Measurements from ENCODE around the gene MAP3K8.

Gene MAP3K8

GRCh38 chr10:30438021-30438850 lies 4.3 kb downstream of the MAP3K8 start:
- no peak for DNase-seq (ENCODE audit: insufficient read length, low spot score)
- no peak for FAIRE-seq

DNA sequence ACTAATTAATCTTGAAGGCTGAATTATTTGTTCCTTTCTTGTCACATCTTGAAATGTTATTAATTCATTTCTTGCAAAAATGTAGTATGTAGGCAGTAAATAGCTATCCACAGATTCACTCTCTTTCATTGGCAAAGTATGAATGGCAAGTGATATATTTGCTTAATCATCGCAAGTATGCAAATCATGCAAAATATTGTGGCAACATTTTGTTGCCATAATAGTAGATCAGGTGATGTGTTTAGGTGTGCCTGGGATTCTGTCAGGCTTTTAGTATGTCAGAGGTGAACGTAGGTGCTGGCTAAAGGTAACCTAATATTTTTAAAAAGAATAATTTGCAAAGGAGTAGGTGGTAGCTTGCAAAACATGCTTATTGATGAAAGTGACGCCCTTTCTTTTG lies 5.9 kb downstream of the MAP3K8 start:
- FAIRE-seq (no peak), DNase-seq (ENCODE audit: insufficient read length, low spot score) (no peak)
- TF ChIP-seq TAF1 (IDR thresholded peaks at IDR 0.05; ENCODE audit: low read depth, low read length), result no peak
- peak; percentile 52; the same call in 1 of the 2 replicates for TF ChIP-seq POLR2A (IDR thresholded peaks at IDR 0.05; ENCODE audit: low read depth, low read length)

More at GRCh38 chr10:30438021-30438850, 4.3 kb downstream of the MAP3K8 start:
- TF ChIP-seq POU2F2 (IDR thresholded peaks at IDR 0.05; ENCODE audit: low read depth, low read length), result no peak
- TF ChIP-seq POLR2A (IDR thresholded peaks at IDR 0.05; ENCODE audit: low read depth, low read length), result no peak; the same call in 1 of the 2 replicates
- TF ChIP-seq POLR2AphosphoS5 (IDR thresholded peaks at IDR 0.05; ENCODE audit: low read depth, low read length), result no peak
- TF ChIP-seq PAX5 (IDR thresholded peaks at IDR 0.05; ENCODE audit: insufficient read depth, low read length, severe bottlenecking), result no peak
- no peak for TF ChIP-seq TAF1 (IDR thresholded peaks at IDR 0.05; ENCODE audit: low read depth, low read length)
- TF ChIP-seq SPI1 (IDR thresholded peaks at IDR 0.05; ENCODE audit: low read depth, low read length), result no peak

DNA sequence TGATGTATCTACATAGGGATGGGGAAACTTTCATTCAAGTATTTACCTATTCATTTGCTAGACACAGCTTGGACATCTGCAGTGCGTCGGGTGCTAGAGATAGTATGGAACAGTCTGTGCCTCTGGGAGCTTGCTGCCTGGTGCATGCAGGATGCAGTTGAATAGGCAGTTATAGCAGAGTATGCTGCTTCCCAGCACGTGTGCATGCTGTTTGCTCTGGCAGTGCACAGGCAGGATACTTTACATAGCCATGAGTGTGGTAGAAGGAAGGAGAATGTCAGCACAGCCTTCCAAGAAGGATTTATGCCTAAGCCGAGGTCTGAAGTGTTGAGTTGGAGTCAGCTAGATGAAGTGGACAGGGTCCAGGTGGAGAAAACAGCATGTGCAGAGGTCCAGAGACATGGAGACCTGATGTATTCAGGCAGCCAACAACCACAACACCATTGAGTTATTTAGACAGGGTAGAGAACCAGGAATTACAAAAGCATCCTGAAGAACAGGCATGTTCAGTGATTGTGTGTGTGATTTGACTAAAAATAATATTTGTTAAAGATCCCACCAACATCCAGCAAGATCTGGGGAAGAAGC lies 8.1 kb downstream of the MAP3K8 start:
- FAIRE-seq, result no peak
- TF ChIP-seq POLR2A (IDR thresholded peaks at IDR 0.05; ENCODE audit: low read depth, low read length), result peak; percentile 54; the same call in 1 of the 2 replicates
- TF ChIP-seq POU2F2 (IDR thresholded peaks at IDR 0.05; ENCODE audit: low read depth, low read length), result no peak; the same call in 1 of the 2 replicates
- no peak for TF ChIP-seq PAX5 (IDR thresholded peaks at IDR 0.05; ENCODE audit: insufficient read depth, low read length, severe bottlenecking)
- TF ChIP-seq SPI1 (IDR thresholded peaks at IDR 0.05; ENCODE audit: low read depth, low read length), result no peak
- TF ChIP-seq POLR2AphosphoS5 (IDR thresholded peaks at IDR 0.05; ENCODE audit: low read depth, low read length), result peak; percentile 85
- no peak for DNase-seq (ENCODE audit: insufficient read length, low spot score)

DNA sequence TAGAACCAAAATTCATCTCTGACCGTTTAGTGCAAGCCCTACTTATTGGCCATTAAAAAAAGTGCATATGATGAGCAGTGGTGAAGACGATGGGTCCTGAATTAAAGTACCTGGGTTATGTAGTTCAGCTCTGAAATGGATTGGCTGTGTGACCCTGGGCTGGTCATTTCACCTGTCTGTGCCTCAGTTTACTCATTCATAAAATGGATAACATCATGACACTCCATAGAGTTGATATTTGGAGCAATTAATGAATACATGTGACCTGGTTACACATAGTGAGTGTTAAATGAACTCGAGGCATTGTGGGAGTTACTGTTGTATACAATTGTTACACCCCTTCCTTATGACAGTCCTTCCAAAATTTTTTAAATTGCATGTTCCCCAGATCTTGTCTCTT lies 9.1 kb downstream of the MAP3K8 start:
- TF ChIP-seq POLR2AphosphoS5 (IDR thresholded peaks at IDR 0.05; ENCODE audit: low read depth, low read length) (peak; percentile 72; the same call in 1 of the 2 replicates), SPI1 (IDR thresholded peaks at IDR 0.05; ENCODE audit: low read depth, low read length) (no peak), POU2F2 (IDR thresholded peaks at IDR 0.05; ENCODE audit: low read depth, low read length) (no peak), PAX5 (IDR thresholded peaks at IDR 0.05; ENCODE audit: insufficient read depth, low read length, severe bottlenecking) (no peak), POLR2A (IDR thresholded peaks at IDR 0.05; ENCODE audit: low read depth, low read length) (peak; percentile 67), TAF1 (IDR thresholded peaks at IDR 0.05; ENCODE audit: low read depth, low read length) (no peak)
- no peak for FAIRE-seq
- no peak for DNase-seq (ENCODE audit: insufficient read length, low spot score)

DNA sequence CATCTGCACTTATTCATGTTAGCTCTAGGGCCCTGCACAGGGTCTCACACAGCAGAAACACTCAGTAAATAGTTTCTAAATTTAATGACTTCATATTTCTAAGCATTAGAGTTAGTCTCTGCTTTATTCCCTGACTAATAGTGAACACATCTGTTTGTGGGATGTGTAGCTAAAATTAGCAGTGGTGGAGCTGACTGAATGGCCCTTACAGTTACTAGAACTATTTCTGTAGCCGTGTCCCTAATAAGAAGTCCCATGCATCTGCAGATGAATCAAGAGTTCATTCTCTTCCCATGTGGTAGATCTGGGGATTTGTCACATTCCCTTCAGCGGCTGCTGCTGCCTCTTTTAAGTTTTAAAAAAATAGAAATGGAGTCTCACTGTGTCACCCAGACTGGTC lies 11.7 kb downstream of the MAP3K8 start:
- FAIRE-seq (no peak), DNase-seq (ENCODE audit: insufficient read length, low spot score) (no peak)

DNA sequence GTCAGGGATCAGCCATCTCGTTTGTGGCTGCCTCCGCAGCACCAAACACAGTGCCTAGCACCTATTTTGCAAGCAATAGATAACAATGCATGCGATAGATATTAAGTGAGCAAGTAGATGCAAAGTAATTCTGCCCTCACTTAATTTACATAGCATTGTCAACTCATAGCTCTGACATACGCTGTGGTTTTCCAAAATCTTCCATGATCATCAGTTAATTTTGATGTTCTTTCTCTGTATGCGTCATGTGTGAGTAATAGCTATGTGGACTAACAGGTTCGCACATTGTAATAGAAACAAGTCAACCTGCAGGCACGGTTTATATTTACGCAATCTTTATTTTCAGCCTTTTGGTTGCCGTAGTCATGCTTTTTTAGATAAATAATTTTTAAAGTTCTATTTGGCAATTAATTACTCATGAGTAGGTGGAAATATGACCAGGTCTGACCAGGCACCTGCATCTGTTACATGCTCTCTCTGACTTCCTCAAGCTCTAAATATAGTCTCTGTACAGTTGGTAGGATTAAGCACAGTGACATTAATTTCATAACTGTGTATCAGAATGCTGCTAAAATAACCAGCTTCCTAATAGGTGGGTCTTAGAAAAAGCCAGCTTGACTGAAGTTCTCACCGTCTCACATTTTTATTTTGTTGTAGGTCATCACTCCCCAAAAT lies 13.3 kb downstream of the MAP3K8 start:
- FAIRE-seq (peak; percentile 13), DNase-seq (ENCODE audit: insufficient read length, low spot score) (no peak)
- no peak for TF ChIP-seq PAX5 (IDR thresholded peaks at IDR 0.05; ENCODE audit: insufficient read depth, low read length, severe bottlenecking)
- no peak for TF ChIP-seq SPI1 (IDR thresholded peaks at IDR 0.05; ENCODE audit: low read depth, low read length)
- TF ChIP-seq POLR2A (IDR thresholded peaks at IDR 0.05; ENCODE audit: low read depth, low read length), result no peak
- no peak for TF ChIP-seq TAF1 (IDR thresholded peaks at IDR 0.05; ENCODE audit: low read depth, low read length)
- TF ChIP-seq POU2F2 (IDR thresholded peaks at IDR 0.05; ENCODE audit: low read depth, low read length), result no peak
- TF ChIP-seq POLR2AphosphoS5 (IDR thresholded peaks at IDR 0.05; ENCODE audit: low read depth, low read length), result no peak

More for the DNA sequence above, 11.7 kb downstream of the MAP3K8 start:
- no peak for TF ChIP-seq POU2F2 (IDR thresholded peaks at IDR 0.05; ENCODE audit: low read depth, low read length)
- TF ChIP-seq POLR2A (IDR thresholded peaks at IDR 0.05; ENCODE audit: low read depth, low read length), result 0 out of 2 replicates have a peak, but pooled peaks have one; percentile 16

GRCh38 chr10:30448092-30448491 lies 14.1 kb downstream of the MAP3K8 start:
- FAIRE-seq, result no peak
- DNase-seq (ENCODE audit: insufficient read length, low spot score), result no peak

GRCh38 chr10:30453764-30454527 lies 20.0 kb downstream of the MAP3K8 start:
- DNase-seq (ENCODE audit: insufficient read length, low spot score) (no peak), FAIRE-seq (no peak)
- no peak for TF ChIP-seq TAF1 (IDR thresholded peaks at IDR 0.05; ENCODE audit: low read depth, low read length)
- no peak for TF ChIP-seq POLR2AphosphoS5 (IDR thresholded peaks at IDR 0.05; ENCODE audit: low read depth, low read length)
- TF ChIP-seq POU2F2 (IDR thresholded peaks at IDR 0.05; ENCODE audit: low read depth, low read length), result no peak
- no peak for TF ChIP-seq SPI1 (IDR thresholded peaks at IDR 0.05; ENCODE audit: low read depth, low read length)
- no peak for TF ChIP-seq POLR2A (IDR thresholded peaks at IDR 0.05; ENCODE audit: low read depth, low read length)
- TF ChIP-seq PAX5 (IDR thresholded peaks at IDR 0.05; ENCODE audit: insufficient read depth, low read length, severe bottlenecking), result no peak

More at GRCh38 chr10:30448092-30448491, 14.1 kb downstream of the MAP3K8 start:
- no peak for TF ChIP-seq POU2F2 (IDR thresholded peaks at IDR 0.05; ENCODE audit: low read depth, low read length)
- no peak for TF ChIP-seq PAX5 (IDR thresholded peaks at IDR 0.05; ENCODE audit: insufficient read depth, low read length, severe bottlenecking)
- no peak for TF ChIP-seq TAF1 (IDR thresholded peaks at IDR 0.05; ENCODE audit: low read depth, low read length)
- TF ChIP-seq POLR2AphosphoS5 (IDR thresholded peaks at IDR 0.05; ENCODE audit: low read depth, low read length), result no peak
- no peak for TF ChIP-seq SPI1 (IDR thresholded peaks at IDR 0.05; ENCODE audit: low read depth, low read length)
- no peak for TF ChIP-seq POLR2A (IDR thresholded peaks at IDR 0.05; ENCODE audit: low read depth, low read length)

All from GM12891 (cell line).